GM19438 (cell line): ENCODE measurements around the gene ARL4D.
"Not testable (repeated sequence)": the region's sequence is repeated elsewhere in the genome, so short reads cannot be mapped to it uniquely, and the experiment has no call there.

ENCODE experiments used
- ATAC-seq: cut with Tn5 transposase; IDR thresholded peaks from one replicate; pipeline ENCODE4 v1.9.1; 2021; ENCODE audit warnings: low read depth; ENCODE audit not compliant: unreplicated experiment

Gene ARL4D

GRCh38 chr17:43393944-43394482 lies 4.8 kb upstream of the ARL4D start:
- no peak for ATAC-seq

DNA sequence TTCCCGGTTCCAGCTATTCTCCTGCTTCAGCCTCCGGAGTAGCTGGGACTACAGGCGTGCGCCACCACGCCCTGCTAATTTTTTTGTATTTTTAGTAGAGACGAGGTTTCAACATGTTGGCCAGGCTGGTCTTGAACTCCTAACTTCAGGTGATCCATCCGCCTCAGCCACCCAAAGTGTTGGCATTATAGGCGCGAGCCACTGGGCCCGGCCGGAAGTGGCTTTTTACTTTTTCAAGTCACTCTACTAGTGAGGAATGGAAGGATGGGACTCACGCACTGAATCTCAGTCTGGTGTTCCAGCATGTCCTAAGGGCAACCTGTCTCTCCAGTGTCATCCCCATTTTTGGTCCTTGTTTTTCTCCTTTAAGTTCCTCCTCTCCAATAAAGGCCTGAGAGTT lies 4.1 kb upstream of the ARL4D start:
- ATAC-seq: not testable (repeated sequence)

DNA sequence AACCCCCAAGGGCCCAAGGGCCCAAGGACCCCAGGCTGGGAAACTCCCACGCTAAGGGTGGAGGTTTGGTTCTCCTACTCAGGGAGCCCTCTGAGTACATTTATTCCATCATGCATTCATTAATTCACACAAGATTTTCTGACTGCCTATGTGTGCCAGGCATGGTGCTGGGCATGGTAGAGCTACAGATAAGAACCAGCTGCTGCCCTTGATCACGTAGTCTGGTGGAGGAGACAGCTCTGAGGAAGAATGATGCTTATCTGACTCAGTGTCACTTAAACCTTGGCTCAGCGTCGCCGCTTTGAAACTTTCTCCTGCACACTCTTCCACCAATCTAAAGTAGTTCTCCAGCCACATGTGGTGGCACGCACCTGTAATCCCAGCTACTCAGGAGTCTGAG lies 3.6 kb upstream of the ARL4D start:
- ATAC-seq: no peak

DNA sequence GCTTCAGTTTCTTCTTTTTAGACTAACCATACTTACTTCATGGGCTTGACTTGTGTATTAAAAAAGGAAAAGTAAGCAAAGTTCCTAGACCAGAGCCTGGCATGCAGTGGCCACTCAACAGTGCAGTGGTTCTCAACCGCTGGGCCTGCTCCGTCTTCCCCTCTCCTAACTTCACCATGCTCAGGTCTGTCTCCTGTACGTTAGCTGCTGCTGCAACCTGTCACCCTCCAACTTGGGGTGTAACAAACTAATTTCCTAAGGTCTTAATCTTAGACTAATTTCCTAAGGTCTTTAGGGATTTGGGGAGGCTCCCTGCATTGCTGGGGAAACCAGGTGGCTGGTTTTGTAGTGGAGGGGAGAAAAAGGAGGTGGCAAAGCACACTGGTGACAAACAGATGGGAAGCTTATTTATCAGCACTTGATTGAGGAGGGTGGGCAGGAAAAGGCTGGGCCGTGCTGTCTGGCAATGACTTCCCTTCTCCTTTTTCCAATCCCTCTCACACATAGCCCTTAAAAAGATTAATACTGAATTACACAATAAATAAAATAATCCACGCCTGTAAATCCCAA lies 2.2 kb upstream of the ARL4D start:
- no peak for ATAC-seq

GRCh38 chr17:43399839-43400328 lies 1.1 kb downstream of the ARL4D start:
- ATAC-seq: no peak

- ATAC-seq: no peak
These were observed 2.3 kb downstream of the ARL4D start for GRCh38 chr17:43400943-43401717.

- ATAC-seq: no peak
These were observed 3.3 kb downstream of the ARL4D start for GRCh38 chr17:43402078-43402477.

DNA sequence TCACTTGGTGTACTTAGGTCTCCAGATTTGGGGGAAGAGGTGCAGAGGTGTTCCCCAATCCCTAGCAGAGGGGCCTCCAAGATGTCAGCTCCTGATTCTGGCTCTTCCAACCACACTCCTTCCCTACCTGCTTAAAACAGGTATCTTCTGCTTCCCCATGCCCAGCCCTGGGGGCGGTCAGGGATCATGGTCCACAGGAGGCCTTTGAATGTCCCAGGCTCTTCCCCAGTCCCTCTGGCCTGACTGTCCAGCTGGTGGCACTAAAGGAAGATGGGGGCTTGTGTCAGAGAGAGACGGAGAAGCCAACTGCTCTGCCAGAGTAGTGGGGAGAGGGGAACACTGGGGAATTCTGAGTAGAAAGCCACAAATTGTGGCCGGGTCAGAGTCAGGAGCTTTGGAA lies 3.8 kb downstream of the ARL4D start:
- no peak for ATAC-seq

DNA sequence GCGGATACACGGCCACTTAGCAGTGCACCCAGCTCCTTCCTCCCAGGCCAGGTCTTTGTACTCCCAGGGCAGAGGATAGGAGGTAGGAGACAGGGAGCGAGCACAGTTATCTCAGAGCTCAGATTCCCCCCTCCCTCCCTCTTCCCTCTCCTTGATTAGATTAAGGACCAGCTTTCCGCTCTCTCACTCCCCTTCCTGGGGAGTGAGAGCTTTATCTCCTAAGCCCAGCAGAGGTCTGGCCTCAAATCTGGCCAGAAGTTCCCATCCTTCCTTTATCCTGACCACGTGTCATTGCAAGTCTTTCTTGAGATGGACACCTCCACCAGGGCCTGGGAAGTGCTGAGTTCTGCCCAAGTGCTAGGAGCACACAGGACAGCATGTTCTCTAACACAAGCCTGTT lies 5.1 kb downstream of the ARL4D start:
- no peak for ATAC-seq

DNA sequence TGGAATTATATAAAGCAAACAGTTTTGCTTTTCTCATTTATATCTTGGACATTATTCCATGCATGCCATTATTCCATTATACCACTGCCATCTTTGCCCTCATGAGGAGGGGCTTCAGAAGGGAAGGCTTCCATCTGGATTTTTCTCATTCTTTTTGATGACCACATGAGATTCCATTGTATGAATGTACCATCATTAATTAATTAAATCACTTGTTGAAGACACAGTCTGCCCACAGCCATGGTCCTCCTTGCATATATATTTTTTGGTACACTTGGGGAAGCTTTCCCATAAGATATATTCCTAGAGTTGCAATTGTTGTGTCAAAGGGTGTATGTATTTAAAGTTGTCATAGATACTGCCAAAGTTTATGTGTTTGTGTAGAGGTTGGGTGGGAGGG lies 7.1 kb downstream of the ARL4D start:
- no peak for ATAC-seq

GRCh38 chr17:43406676-43407645 lies 8.2 kb downstream of the ARL4D start:
- no peak for ATAC-seq

- no peak for ATAC-seq
These were observed 10.3 kb downstream of the ARL4D start for GRCh38 chr17:43409131-43409530.

GRCh38 chr17:43410557-43411368 lies 12.0 kb downstream of the ARL4D start:
- no peak for ATAC-seq

DNA sequence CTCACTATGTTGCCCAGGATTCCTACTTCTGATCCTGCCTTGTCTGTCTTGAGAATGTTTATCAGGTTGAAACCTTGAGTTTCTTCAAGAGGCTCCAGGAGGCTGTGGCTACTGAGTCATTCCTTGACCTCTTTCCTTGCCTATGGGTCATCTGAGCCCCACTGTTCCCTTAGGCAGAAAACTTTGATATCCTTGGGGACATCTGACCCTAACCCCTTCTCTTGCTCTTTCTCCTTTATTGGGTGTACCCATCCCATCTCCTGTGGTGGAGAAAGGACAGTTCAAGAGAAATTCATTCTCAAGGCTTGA lies 12.5 kb downstream of the ARL4D start:
- no peak for ATAC-seq

GRCh38 chr17:43411749-43412148 lies 13.0 kb downstream of the ARL4D start:
- ATAC-seq: no peak

- ATAC-seq: no peak
These were observed 13.4 kb downstream of the ARL4D start for GRCh38 chr17:43412166-43412565.

DNA sequence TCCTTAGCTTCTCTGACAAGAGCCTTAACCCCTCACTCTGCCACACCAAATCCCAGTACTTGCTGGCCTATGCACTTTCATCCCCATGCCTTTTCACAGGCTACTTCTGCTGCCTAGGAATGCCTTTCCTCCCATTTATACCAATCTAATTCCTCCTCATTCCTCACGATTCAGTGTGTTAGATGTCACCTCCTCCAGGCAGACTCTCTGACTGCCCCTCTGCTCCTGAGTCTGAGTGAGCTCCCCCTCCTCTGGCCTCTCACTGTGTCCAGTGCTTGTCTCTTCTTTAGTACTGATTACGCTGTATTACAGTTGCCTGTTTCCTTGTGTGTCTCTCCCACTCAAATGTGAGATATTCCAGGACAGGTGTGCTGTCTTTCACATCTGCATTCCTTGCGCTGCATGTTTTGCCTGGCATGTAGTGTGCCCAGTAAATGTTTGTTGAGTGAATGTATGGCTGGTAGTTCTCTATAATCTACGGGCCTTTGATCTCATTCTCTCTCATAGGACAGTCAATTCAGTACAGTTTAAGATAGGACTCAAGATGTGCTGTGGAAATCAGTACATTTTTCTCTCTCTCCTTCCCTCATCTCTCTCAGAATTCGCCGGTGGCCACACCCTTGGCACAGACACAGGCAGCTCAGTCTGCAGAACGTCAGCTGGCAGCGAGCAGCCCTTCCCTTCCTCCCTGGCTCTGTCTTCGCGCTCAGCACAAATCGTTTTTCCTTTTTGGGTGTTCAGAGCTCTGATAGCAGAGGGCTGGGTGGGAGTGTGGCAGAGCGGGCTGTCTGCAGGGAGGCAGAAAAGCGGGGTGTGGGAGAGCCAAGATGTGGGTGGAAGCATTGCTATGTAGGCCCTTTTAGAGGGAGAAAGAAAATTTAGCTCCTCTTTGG lies 18.5 kb downstream of the ARL4D start:
- ATAC-seq: no peak

DNA sequence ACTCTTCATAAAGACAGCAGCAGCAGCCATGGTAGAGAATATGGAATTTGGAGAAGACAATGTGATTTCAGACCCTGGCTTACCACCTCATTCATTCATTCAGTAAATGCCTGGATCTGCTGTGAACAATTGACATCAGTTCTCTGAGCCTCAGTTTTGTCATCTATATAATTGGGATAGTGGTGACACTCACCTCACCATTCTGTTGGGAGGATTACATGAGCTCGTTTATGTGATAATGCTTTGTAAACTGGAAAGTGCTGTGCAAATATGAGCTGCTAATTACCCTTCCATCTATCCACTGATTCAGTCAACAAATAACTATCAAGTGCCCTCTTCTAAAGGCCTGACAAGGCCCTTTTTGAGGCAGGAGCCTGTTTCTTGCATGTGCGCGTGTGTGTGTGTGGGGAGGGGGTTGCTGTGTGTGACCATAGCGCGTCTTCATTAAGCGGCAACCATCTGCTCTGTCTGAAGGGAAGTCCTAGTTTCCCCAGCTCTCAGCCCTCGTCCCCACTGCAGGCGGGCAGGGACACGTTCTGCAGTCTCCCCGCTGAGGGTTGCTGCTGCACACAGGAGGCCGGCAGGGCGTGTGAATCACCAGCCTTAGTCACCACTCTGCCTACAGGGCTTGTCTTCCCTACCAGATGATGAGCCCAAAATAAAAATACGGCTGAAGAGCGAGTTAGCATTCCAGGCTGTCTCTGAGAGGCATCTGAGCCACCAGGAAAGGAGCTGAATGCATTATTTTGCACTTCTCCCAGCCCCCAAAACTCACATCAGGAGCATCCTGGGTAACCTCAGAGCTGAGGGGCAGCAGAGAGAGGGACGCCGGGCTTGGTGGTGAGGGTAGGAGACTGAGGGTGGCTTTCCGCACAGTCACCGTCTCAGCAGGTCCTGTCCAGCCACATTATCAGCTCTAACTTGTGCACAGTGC lies 19.9 kb downstream of the ARL4D start:
- ATAC-seq: no peak
